ENCODE results near the gene PTPA.

The PTPA gene

GRCh38 chr9:129081388-129081904, 29.8 kb upstream of the PTPA start:
- no peak for DNase-seq (ENCODE audit: low read depth)

DNA sequence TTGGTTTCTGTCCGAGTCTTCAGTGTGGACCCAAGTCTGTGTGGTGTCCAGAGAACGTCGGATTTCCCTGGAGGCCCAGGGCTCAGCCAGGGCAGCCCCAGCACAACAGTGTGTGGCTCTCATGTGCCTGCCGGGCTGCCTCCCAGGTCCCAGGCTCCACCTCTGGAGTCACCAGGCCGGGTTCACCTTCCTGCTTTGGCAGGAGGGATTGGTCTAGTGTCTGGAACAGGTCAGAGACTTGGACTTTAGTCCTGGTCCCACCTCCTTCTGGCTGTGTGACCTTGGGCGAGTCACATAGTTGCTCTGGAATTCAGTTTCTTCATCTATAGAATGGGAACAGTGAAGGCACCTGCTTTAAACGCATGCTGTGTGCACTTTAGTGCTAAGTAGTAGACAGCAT, 27.1 kb upstream of the PTPA start:
- DNase-seq (ENCODE audit: low read depth): no peak

- DNase-seq (ENCODE audit: low read depth): no peak
Measured at GRCh38 chr9:129089246-129089645, 22.0 kb upstream of the PTPA start.

GRCh38 chr9:129093602-129094386, 17.4 kb upstream of the PTPA start:
- no peak for DNase-seq (ENCODE audit: low read depth)

GRCh38 chr9:129094387-129095169, 16.6 kb upstream of the PTPA start:
- no peak for DNase-seq (ENCODE audit: low read depth)

- DNase-seq (ENCODE audit: low read depth): no peak
Measured at GRCh38 chr9:129095170-129095667, 16.0 kb upstream of the PTPA start.

GRCh38 chr9:129095908-129096307, 15.3 kb upstream of the PTPA start:
- DNase-seq (ENCODE audit: low read depth): no peak

DNA sequence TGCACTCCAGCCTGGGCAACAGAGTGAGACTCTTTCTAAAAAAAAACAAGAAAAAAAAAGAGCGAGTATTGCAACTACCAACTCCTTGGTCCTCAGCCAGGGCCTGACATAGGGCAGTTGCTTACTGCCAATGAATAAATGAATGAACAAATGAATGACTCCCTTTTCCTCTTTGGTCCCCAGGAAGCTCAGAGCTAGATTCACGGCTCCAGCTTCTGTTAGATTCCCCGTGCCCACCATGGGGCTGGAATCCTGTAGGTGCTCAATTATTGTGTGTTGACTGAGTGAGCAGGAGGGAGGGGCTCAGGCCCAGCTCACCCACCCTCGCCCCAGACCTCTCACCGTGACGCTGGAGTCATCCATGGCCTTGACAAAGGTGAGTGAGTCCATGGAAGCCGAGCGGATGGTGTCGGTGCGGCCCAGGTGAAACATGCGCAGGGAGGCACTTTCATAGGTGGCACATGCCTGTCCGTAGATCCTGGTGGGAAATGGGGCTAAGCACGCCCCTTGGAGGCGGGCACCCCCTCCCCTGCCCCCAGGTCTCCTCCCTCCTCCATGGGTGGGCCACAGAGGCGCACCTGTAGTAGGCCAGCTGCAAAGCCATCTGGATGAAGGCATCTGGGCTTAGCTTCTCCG, 13.4 kb upstream of the PTPA start:
- DNase-seq (ENCODE audit: low read depth): no peak

GRCh38 chr9:129098328-129098727, 12.9 kb upstream of the PTPA start:
- no peak for DNase-seq (ENCODE audit: low read depth)

- no peak for DNase-seq (ENCODE audit: low read depth)
Measured at GRCh38 chr9:129100383-129101169, 10.6 kb upstream of the PTPA start.

- DNase-seq (ENCODE audit: low read depth): no peak
Measured at GRCh38 chr9:129101279-129101678, 9.9 kb upstream of the PTPA start.

DNA sequence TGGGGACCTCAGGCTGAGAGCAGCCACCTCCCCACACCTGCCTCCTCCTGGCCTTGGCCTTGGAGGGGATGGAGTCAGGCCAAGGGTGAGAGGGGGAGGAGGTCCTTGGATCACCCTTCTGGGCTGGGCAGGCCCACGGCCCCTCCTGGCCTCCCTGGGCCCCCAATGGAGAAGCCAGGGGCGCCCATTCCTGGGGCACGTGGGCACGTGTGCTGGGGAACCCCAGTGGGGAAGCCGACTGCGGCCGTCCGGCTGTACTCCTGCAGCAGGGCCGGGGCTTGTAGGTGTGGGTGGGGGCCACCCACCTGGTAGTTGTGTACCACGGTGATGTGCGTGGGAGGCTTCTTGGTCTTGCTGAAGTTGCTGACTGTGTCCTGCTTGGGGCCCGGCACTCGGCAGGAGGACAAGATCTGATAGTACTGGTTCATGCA, 9.1 kb upstream of the PTPA start:
- no peak for DNase-seq (ENCODE audit: low read depth)

DNA sequence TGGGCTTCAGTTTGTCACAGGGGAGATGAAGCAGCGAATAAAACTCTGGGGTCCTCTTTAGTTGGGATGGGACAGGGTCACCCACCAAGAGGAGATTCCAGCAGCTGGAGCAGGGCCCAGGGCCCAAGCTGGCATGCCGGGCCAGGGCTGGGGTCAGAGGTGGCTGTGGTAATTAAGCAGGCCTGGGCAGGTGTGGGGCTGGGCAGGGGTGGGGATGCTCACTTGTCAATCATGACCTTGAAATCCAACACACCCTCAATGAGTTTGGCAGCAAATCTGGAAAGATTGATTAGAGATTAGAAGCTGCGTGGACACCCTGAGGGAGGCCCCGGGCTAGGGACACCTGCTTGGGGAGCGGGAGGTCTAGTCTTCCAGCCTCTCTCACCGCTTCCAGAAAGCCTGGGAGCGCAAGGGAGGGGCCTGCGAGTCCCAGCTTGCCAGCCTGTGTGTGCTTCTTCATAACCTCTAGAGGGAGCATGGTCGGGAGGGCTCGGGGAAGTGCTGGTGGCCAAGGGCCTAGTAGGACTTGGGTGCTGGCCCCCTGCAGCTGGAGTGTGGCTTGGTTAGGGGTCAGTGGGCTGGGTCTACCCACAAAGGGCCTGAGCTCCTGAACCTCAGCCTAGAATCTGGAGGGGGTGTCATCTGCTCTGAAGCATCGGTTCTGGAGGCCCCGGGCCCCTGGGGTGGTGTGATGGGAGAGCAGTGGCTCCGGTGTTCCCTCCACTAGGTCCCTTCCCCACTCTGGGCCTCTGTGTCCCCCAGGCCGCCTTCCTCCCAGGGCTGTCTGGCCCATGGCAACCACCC, 8.2 kb upstream of the PTPA start:
- no peak for DNase-seq (ENCODE audit: low read depth)

DNA sequence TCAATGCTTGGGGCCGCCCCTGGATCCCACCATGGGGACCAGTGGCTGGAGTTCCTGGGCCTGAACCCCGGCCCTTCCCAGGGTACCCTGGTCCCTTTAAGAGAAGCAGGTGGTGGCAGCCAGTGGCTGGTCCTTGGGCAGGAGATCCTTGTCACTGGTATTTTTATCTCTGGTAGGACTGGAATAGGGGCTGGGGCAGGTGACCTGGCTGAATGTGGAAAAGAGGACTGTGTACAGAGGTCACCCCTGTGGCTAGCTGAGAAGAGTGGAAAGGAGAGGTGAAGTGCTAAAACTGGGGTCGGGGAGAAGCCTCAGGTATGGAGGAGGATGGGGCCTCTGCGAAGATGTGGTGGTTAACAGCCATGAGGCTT, 7.6 kb upstream of the PTPA start:
- DNase-seq (ENCODE audit: low read depth): no peak

GRCh38 chr9:129104051-129104450, 7.2 kb upstream of the PTPA start:
- DNase-seq (ENCODE audit: low read depth): no peak

DNA sequence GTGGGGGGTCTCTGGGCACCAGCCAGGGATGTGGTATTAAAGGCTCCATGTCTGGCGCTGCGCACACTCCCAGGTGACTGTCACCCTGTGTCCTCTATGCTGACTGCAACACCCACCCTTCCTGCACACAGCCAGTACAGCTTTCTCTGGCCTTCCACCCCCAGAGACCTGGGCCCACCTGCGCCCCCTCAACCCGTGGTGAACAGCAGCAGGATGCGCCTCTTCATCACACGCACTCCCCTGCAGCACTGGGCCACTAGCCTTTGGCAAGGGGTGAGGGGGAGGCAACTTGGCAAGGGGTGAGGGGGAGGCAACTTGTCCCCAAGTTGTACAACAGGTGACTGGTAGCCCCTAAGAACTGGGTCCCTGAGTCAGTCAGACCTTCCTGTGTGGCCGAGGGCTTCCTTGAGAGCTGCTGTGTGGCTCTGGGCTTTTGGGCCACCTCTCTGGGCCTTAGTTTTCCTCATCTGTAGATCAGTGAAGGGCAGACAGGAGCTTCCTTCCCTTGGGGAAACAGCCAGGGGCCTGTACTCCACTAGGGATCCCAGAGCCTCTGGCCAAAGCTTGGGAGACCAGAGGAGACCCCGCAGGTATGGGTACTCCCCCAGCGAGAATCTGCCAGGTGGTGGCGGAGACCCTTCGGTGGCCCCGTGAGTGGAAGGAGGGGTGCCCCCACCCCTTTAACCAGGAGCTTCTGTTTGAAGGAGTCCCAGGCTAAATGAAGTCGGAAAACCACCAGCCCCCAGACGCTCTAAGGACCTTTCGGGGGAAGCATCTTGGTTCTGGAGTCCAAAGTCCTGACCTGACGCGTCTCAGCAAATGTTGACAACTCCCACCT, 5.1 kb upstream of the PTPA start:
- no peak for DNase-seq (ENCODE audit: low read depth)

GRCh38 chr9:129107651-129108050, 3.6 kb upstream of the PTPA start:
- DNase-seq (ENCODE audit: low read depth): no peak

DNA sequence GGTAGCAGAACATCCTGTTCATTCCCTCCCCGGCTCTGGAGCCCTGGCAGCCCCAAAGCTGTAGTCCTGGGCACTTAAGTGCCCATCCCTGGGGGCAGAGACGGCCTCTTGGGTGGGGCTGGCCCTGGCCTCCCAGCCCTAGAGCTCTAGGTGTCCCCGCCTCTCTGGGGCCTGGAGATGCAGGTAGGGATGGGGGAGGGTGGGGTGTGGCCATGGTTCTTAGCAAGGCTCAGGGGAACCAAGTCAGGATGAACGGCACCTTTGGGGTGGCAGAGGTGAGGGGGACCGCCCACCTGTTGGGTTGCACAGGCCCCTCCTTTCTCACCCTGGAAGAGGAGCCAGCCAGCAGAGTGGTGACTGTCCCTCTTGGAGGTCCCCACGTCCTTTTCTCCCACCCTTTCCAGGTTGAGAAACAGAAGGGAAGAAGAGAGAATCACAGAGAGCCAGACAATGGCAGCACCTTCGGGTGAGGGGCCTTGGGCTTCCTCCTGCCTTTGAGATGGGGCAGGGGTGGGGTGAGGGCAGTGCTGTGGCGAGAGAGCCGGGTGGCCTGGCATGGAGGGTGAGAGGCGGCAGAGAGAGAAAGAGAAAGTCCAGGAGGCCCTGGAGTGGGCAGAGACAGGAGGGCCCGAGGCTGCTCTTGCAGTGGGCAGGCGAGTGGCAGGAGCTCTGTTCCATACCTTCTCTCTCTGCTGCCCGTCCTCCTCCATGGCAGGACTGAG, 3.0 kb upstream of the PTPA start:
- no peak for DNase-seq (ENCODE audit: low read depth)

- DNase-seq (ENCODE audit: low read depth): no peak
Measured at GRCh38 chr9:129108805-129109536, 2.2 kb upstream of the PTPA start.
